Putamen (tissue), 1 donor: ENCODE measurements around the gene DACH2.

ENCODE experiments used
- DNase-seq: peaks from one replicate; pipeline ENCODE4 v3.0.0-alpha.2; 2016; ENCODE audit warnings: low spot score

DACH2 gene

DNA sequence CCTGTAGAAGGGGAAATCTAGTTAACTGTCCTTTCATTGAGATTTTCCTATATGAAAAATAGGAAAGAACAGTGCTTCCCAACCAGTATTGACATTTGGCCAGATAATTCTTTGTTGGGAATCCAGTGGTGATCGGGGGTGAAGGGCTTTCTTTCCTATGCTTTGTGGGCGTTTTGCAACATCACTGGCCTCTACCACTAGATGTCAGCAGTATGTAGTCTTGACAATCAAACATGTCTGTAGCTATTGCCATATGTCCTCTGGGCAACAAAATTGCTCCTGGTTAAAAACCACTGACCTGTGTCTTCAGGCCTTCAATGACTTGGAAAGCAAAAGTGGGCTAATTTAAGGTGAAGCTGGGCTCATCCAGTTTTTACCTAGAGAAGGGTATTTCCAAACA lies 658.5 kb downstream of the DACH2 start:
- no peak for DNase-seq

GRCh38 chrX:86809651-86810050 lies 661.4 kb downstream of the DACH2 start:
- no peak for DNase-seq

- no peak for DNase-seq
These were observed 681.5 kb downstream of the DACH2 start for GRCh38 chrX:86829786-86830185.

- no peak for DNase-seq
These were observed 682.4 kb downstream of the DACH2 start for GRCh38 chrX:86830685-86831084.

DNA sequence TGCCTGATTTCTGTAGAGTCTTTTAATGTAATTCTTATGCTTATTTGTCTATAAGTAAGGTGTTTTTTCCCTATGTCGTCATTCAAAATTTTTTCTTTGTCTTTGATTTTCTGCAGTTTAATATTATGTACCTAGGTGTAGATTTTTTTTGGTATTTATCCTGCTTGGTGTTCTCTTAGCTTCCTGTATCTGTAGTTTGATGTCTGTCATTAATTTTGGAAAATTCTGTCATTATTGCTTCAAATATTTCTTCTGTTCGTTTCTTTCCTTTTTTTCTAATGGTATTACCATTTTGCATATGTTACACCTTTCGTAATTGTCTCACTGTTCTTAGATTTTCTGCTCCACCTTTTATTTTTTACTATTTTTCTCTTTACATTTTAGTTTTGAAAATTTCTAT lies 696.9 kb downstream of the DACH2 start:
- no peak for DNase-seq
